ENCODE data around the gene MSANTD2.
A peak's percentile ranks its signal among the peaks of the same experiment; 100 is the strongest.

Gene MSANTD2

GRCh38 chr11:124801636-124802312 lies 1.6 kb upstream of the MSANTD2 start:
- Mint-ChIP-seq H3K27ac (no peak overlapping the region), H3K9me3 (no peaks in the 10 kb centered on the region), H3K4me3 (peak overlapping the region; percentile 16), H3K4me1 (ENCODE audit: low read depth) (peaks cover 22% of the 10 kb centered on the region), H3K27me3 (ENCODE audit: low read depth) (peaks cover 21% of the 10 kb centered on the region), H3K36me3 (ENCODE audit: low read depth) (no peaks in the 10 kb centered on the region)

GRCh38 chr11:124801014-124801413 lies 808 bp upstream of the MSANTD2 start:
- Mint-ChIP-seq H3K4me1 (ENCODE audit: low read depth) (peaks cover 22% of the 10 kb centered on the region), H3K27ac (peak overlapping the region; percentile 86), H3K36me3 (ENCODE audit: low read depth) (no peaks in the 10 kb centered on the region), H3K4me3 (peak overlapping the region; percentile 82), H3K27me3 (ENCODE audit: low read depth) (peaks cover 21% of the 10 kb centered on the region), H3K9me3 (no peaks in the 10 kb centered on the region)

- H3K9me3 Mint-ChIP-seq, result no peaks in the 10 kb centered on the region
- H3K4me3 Mint-ChIP-seq, result peak overlapping the region; percentile 94
- peaks cover 15% of the 10 kb centered on the region for H3K27me3 Mint-ChIP-seq (ENCODE audit: low read depth)
- H3K36me3 Mint-ChIP-seq (ENCODE audit: low read depth), result no peaks in the 10 kb centered on the region
- peaks cover 22% of the 10 kb centered on the region for H3K4me1 Mint-ChIP-seq (ENCODE audit: low read depth)
- peak overlapping the region; percentile 95 for H3K27ac Mint-ChIP-seq
Measured at GRCh38 chr11:124799348-124800225, 619 bp downstream of the MSANTD2 start.

DNA sequence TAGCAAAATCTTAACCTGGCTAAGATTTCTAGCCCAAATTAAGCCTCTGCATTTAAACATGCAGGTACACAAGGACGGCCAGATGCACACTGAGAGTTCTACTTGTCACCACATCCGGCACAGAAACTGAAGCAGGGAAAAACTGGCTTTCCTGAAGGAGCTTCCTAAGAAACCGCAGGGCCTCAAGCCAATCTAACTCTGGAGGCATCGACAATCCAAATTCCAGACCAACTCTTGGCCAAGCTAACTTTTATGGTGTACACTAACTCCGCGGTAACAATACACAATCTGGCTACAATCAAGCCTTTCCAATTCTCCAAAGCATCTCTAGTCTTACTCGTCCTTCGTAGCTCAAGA lies 1.2 kb downstream of the MSANTD2 start:
- H3K27ac Mint-ChIP-seq, result peak overlapping the region; percentile 95
- H3K9me3 Mint-ChIP-seq, result no peaks in the 10 kb centered on the region
- peaks cover 22% of the 10 kb centered on the region for H3K4me1 Mint-ChIP-seq (ENCODE audit: low read depth)
- H3K4me3 Mint-ChIP-seq, result peak overlapping the region; percentile 94
- peaks cover 15% of the 10 kb centered on the region for H3K27me3 Mint-ChIP-seq (ENCODE audit: low read depth)
- H3K36me3 Mint-ChIP-seq (ENCODE audit: low read depth), result no peaks in the 10 kb centered on the region

GRCh38 chr11:124796312-124796711 lies 3.9 kb downstream of the MSANTD2 start:
- Mint-ChIP-seq H3K4me1 (ENCODE audit: low read depth) (peaks cover 34% of the 10 kb centered on the region), H3K27ac (no peak overlapping the region), H3K9me3 (no peaks in the 10 kb centered on the region), H3K4me3 (no peak overlapping the region), H3K27me3 (ENCODE audit: low read depth) (no peaks in the 10 kb centered on the region), H3K36me3 (ENCODE audit: low read depth) (no peaks in the 10 kb centered on the region)

DNA sequence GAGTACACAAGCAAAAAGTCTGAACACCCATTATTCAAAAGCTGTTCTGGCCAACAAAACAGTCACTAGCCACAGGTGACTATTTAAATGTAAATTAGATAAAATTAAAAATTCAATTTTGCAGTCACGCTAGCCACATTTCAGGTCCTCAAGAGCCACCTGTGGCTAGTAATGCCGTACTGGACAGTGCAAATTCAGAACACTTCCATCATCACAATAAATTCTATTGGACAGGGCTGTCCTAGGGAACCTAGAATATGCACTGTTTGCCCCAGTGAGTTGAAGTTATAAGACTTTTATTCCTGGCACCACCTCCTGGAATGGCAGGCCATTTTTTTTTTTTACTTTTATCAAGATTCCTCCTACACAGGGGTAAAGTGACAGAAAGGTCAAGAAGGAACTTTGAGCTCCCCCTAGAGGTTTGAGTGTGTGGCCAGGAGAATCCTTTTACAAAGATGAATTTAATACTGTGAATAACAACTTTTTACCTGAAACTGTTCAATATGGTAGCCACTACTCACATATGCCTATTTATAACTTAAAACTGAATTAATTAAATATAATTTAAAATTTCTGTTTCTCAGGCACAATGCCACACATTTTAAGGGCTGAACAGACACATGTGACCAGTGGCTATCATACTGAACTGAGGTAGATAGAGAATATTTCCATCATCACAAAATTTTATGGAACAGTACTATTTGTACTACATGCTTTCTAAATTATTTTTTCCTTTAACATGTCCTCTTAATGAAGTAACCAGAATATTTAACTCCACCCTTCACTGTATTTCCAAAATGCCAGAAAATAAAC lies 6.5 kb downstream of the MSANTD2 start:
- Mint-ChIP-seq H3K27ac (no peak overlapping the region), H3K4me3 (no peak overlapping the region), H3K9me3 (no peaks in the 10 kb centered on the region), H3K36me3 (ENCODE audit: low read depth) (no peaks in the 10 kb centered on the region), H3K4me1 (ENCODE audit: low read depth) (peaks cover 28% of the 10 kb centered on the region), H3K27me3 (ENCODE audit: low read depth) (no peaks in the 10 kb centered on the region)

DNA sequence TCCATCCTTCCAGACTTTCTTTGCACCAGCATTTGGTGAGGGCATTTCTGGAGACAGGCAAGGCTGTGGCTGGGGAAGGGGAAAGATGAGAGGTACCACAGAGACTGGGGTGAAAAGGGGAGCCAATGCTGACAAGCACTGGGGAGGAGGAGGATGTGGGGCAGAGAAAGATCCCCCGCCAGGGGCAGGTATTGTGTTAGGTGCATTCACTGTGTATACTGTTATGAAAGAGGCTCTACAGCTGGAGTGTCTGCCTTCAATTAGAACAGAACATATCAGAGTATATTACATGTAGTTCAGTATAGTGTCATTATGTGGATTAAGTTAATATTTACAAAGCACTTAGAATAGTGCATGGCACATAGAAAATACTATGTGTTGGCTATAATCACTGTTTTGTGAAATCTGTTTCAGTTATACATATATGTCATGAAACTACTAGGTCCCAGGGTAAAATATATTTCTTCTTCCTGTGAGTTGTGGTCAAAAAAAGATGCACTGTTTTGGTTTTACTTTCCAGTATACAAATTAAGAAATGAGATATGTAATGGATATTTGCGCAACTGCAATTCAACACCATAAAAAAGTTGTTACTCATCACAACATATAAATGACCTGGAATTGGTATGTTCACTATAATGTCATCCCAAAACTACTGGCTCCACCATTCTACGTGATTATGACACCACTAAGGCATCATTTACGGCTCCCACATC lies 8.4 kb downstream of the MSANTD2 start:
- Mint-ChIP-seq H3K27ac (peak overlapping the region; percentile 60), H3K4me3 (no peak overlapping the region), H3K9me3 (no peaks in the 10 kb centered on the region), H3K27me3 (ENCODE audit: low read depth) (no peaks in the 10 kb centered on the region), H3K4me1 (ENCODE audit: low read depth) (peaks cover 22% of the 10 kb centered on the region), H3K36me3 (ENCODE audit: low read depth) (no peaks in the 10 kb centered on the region)

GRCh38 chr11:124788521-124788920 lies 11.7 kb downstream of the MSANTD2 start:
- no peaks in the 10 kb centered on the region for H3K9me3 Mint-ChIP-seq
- no peak overlapping the region for H3K4me3 Mint-ChIP-seq
- H3K36me3 Mint-ChIP-seq (ENCODE audit: low read depth), result no peaks in the 10 kb centered on the region
- no peak overlapping the region for H3K27ac Mint-ChIP-seq
- no peaks in the 10 kb centered on the region for H3K27me3 Mint-ChIP-seq (ENCODE audit: low read depth)
- peaks cover 22% of the 10 kb centered on the region for H3K4me1 Mint-ChIP-seq (ENCODE audit: low read depth)

GRCh38 chr11:124784051-124784450 lies 16.2 kb downstream of the MSANTD2 start:
- no peaks in the 10 kb centered on the region for H3K27me3 Mint-ChIP-seq (ENCODE audit: low read depth)
- no peaks in the 10 kb centered on the region for H3K9me3 Mint-ChIP-seq
- no peaks in the 10 kb centered on the region for H3K36me3 Mint-ChIP-seq (ENCODE audit: low read depth)
- no peak overlapping the region for H3K27ac Mint-ChIP-seq
- no peaks in the 10 kb centered on the region for H3K4me1 Mint-ChIP-seq (ENCODE audit: low read depth)
- H3K4me3 Mint-ChIP-seq, result no peak overlapping the region

DNA sequence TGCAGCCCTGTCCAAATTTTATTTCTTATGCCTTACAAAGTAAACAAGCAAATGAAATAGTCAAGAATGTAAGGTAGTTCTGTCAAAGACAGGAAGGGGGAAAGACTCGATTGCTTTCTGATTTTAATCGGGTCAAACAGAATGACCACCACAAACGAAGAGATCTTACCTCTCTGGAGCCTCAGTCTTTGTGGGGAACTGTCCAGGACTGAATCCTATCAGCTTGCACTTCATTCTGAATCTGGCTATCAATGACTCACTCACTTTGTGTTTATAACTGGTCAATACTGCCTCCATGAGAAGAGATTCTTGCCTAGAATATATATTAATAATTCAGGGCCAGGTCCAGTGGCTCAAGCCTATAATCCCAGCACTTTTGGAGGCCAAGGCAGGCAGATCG lies 17.2 kb downstream of the MSANTD2 start:
- no peak overlapping the region for H3K4me3 Mint-ChIP-seq
- H3K27ac Mint-ChIP-seq, result no peak overlapping the region
- H3K4me1 Mint-ChIP-seq (ENCODE audit: low read depth), result no peaks in the 10 kb centered on the region
- H3K27me3 Mint-ChIP-seq (ENCODE audit: low read depth), result no peaks in the 10 kb centered on the region
- no peaks in the 10 kb centered on the region for H3K9me3 Mint-ChIP-seq
- peaks cover 6% of the 10 kb centered on the region for H3K36me3 Mint-ChIP-seq (ENCODE audit: low read depth)

DNA sequence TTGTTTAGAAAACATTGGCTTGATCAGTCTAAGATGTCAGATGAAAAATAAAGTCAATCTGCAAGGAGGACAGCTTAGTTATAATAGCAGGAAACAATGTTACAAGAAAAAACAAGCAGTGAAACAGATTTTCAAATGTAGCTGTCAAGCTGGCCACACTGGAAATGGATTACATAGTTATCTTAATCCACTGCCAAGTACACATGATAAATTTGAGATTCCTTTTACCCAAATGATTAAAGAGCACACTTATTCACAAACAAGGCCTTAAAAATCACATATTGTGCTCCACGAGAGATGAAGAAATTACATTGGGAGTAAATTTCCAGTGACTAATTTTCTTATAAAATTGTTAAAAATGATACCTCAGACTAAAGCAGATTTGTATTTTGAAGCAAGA lies 20.6 kb downstream of the MSANTD2 start:
- H3K9me3 Mint-ChIP-seq, result no peaks in the 10 kb centered on the region
- H3K27me3 Mint-ChIP-seq (ENCODE audit: low read depth), result no peaks in the 10 kb centered on the region
- H3K36me3 Mint-ChIP-seq (ENCODE audit: low read depth), result peaks cover 12% of the 10 kb centered on the region
- no peak overlapping the region for H3K4me3 Mint-ChIP-seq
- no peak overlapping the region for H3K27ac Mint-ChIP-seq
- peaks cover 11% of the 10 kb centered on the region for H3K4me1 Mint-ChIP-seq (ENCODE audit: low read depth)

GRCh38 chr11:124778281-124778680 lies 21.9 kb downstream of the MSANTD2 start:
- H3K27me3 Mint-ChIP-seq (ENCODE audit: low read depth), result no peaks in the 10 kb centered on the region
- H3K9me3 Mint-ChIP-seq, result no peaks in the 10 kb centered on the region

DNA sequence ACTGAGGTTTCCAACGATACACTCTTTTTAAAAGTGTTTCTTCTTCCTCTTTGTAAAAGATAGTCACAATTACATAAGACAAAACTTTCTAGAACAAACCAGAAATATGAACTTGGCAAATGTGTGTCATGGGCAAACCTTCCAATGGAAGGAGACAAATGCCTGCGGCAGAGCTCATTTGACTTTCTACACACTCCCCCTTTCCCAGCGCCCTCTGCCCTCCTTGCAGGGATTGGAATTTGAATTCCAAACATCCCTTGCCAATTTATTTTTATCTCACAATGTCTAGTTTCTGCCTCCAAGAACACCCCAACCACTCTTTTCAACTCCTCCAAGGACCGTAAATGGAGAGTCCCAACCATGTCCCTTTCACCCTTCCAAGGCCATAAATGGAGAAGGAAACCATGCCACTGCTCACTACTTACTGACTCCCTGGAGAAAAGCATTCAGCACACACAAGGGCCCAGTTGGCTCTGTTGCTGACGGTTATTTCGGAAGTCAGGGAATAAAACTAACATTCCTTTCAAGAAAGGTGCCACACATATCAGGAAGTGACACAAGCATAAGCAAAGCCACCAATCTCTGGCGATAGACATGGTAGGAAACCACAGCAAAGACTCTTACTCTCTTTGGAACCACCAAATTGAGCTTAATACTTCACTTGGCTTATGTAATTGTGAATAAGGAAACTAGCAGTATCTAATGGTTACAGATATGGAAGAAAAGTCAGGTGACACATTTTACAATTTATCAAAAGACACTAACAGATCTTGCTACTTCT lies 23.2 kb downstream of the MSANTD2 start:
- no peaks in the 10 kb centered on the region for H3K27me3 Mint-ChIP-seq (ENCODE audit: low read depth)
- H3K27ac Mint-ChIP-seq, result no peak overlapping the region
- no peaks in the 10 kb centered on the region for H3K9me3 Mint-ChIP-seq
- peaks cover 14% of the 10 kb centered on the region for H3K36me3 Mint-ChIP-seq (ENCODE audit: low read depth)
- no peak overlapping the region for H3K4me3 Mint-ChIP-seq
- peaks cover 11% of the 10 kb centered on the region for H3K4me1 Mint-ChIP-seq (ENCODE audit: low read depth)

More at GRCh38 chr11:124778281-124778680, 21.9 kb downstream of the MSANTD2 start:
- peaks cover 12% of the 10 kb centered on the region for H3K36me3 Mint-ChIP-seq (ENCODE audit: low read depth)
- H3K4me1 Mint-ChIP-seq (ENCODE audit: low read depth), result peaks cover 11% of the 10 kb centered on the region
- no peak overlapping the region for H3K27ac Mint-ChIP-seq
- H3K4me3 Mint-ChIP-seq, result no peak overlapping the region
